NT2/D1 (cell line): Measurements from ENCODE around the gene RNU1-3.
"Not testable (repeated sequence)": the region's sequence is repeated elsewhere in the genome, so short reads cannot be mapped to it uniquely, and the experiment has no call there.

Experiments used
- DNase-seq: peaks from one replicate; pipeline ENCODE4 v3.0.0-alpha.2; 2011; ENCODE audit warnings: low read depth, low spot score
- H3K27me3 ChIP-seq: 2 replicates; pipeline ENCODE4 v1.6.0; 2011; ENCODE audit warnings: mild to moderate bottlenecking; ENCODE audit not compliant: insufficient read length, insufficient read depth
- H3K36me3 ChIP-seq: 2 replicates; pipeline ENCODE4 v1.6.1; 2011; ENCODE audit warnings: mild to moderate bottlenecking, low read length, mixed read lengths; ENCODE audit not compliant: insufficient read depth, insufficient read length
- H3K4me1 ChIP-seq: 2 replicates; pipeline ENCODE4 v1.5.1; 2011; ENCODE audit not compliant: insufficient read depth, insufficient read length
- H3K4me3 ChIP-seq: 2 replicates; pipeline ENCODE4 v1.5.1; 2011; ENCODE audit warnings: low read depth; ENCODE audit not compliant: insufficient read length
- H3K9ac ChIP-seq: 2 replicates; pipeline ENCODE4 v1.6.0; 2011; ENCODE audit warnings: low read depth; ENCODE audit not compliant: insufficient read length
- H3K9me3 ChIP-seq: 2 replicates; pipeline ENCODE4 v1.5.1; 2011; ENCODE audit warnings: mild to moderate bottlenecking, low read length; ENCODE audit not compliant: insufficient read depth
- SUZ12 ChIP-seq: IDR thresholded peaks from 2 replicates; pipeline ENCODE4 v1.6.1; 2011; ENCODE audit not compliant: insufficient read length, insufficient read depth; ENCODE audit errors: extremely low read depth
- YY1 ChIP-seq: IDR thresholded peaks from 2 replicates; pipeline ENCODE4 v1.6.1; 2011; ENCODE audit not compliant: insufficient read length, insufficient read depth
- ZNF274 ChIP-seq: IDR thresholded peaks from 2 replicates; pipeline ENCODE4 v1.6.1; 2011; ENCODE audit warnings: mild to moderate bottlenecking, low read depth, low read length

Gene RNU1-3

GRCh38 chr1:16648756-16649155 lies 18.0 kb downstream of the RNU1-3 start:
- H3K4me3 ChIP-seq, H3K9ac ChIP-seq, H3K27me3 ChIP-seq, H3K36me3 ChIP-seq, H3K4me1 ChIP-seq, DNase-seq, H3K9me3 ChIP-seq: not testable (repeated sequence)

GRCh38 chr1:16648250-16648649 lies 18.5 kb downstream of the RNU1-3 start:
- H3K4me3 ChIP-seq, H3K9ac ChIP-seq, H3K9me3 ChIP-seq, H3K27me3 ChIP-seq, H3K36me3 ChIP-seq, H3K4me1 ChIP-seq, DNase-seq: not testable (repeated sequence)

GRCh38 chr1:16647179-16648176 lies 19.3 kb downstream of the RNU1-3 start:
- H3K4me3 ChIP-seq, H3K9ac ChIP-seq, H3K36me3 ChIP-seq, H3K27me3 ChIP-seq, H3K9me3 ChIP-seq, H3K4me1 ChIP-seq, DNase-seq: not testable (repeated sequence)

GRCh38 chr1:16646716-16647115 lies 20.0 kb downstream of the RNU1-3 start:
- not testable (repeated sequence) for H3K4me1 ChIP-seq, H3K36me3 ChIP-seq, H3K27me3 ChIP-seq, DNase-seq, H3K4me3 ChIP-seq, H3K9ac ChIP-seq, H3K9me3 ChIP-seq

GRCh38 chr1:16646061-16646664 lies 20.6 kb downstream of the RNU1-3 start:
- not testable (repeated sequence) for DNase-seq, H3K4me3 ChIP-seq, H3K27me3 ChIP-seq, H3K9ac ChIP-seq, H3K9me3 ChIP-seq, H3K4me1 ChIP-seq, H3K36me3 ChIP-seq

DNA sequence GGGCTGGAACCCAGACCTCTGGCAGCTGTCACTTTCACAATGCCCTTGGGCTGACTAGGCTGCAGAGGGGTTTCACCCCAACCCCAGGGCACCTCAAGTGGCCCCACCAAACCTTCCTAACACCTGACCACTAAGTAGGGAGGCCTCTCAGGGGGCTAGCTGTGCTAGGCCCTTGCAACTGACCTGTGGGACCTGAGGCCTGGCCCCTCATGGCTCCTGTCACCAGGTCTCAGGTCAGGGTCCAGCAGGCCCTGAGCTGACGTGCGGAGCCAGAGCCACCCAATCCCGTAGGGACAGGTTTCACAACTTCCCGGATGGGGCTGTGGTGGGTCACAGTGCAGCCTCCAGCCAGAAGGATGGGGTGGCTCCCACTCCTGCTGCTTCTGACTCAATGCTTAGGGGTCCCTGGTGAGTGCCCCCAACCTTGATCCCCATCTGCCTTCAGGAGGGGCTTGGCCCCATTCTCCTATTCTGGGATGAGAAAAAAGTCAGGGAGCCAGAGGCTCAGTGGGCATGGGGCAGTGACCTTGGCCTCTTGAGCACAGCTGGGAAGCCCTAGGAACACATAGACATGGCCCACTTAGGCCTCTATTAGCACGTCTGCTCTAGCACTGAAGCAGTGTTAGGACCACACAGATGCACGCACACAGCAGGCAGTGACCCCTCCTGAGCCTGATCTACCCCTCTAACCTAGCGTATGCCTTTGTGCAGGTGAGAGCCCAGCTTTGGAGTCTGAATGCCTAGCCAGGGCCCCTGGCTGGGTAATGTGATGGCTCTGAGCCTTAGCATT lies 21.3 kb downstream of the RNU1-3 start:
- peak overlapping the region; percentile 97 for H3K4me3 ChIP-seq
- H3K9ac ChIP-seq, result peak overlapping the region; percentile 22
- DNase-seq, H3K9me3 ChIP-seq, H3K4me1 ChIP-seq, H3K27me3 ChIP-seq, H3K36me3 ChIP-seq: not testable (repeated sequence)

DNA sequence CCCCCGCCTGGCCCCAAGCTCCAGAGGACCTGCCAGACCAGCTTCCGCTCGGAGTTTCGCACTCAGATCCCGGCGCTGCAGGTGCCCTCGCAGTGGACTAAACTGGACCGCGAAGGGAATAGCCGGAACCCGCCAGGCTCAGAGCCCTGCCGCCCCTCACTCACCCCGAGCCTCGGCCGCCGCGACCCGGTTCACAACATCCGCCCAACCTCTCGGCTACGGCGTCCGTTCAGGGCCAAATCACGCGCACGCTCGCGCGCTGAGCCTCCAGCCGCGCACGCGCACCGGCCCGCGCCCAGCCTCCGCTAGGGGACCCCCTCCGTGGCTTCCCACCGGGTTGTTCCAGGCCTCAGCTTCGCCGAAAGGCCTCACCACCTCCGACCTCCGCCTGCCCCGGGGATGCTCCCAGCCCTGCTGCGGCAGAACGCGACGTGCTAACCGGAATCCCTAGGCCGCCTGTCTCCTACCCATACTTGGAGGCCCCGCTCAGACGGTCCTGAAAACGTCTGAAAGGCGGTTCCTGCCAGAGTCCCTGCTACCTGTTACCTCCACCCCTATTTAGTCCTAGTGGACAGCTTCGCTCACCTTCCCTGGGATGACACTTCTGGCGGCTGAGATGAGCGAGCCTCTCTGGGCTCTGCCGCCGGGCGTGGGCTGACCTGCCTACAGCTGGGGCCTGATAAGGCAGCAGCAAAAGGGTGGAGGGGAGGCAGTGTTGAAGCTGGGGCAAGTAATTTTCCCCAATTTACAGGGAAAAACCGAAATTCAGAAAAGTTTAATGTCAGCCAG lies 22.1 kb downstream of the RNU1-3 start:
- H3K4me1 ChIP-seq, H3K36me3 ChIP-seq: not testable (repeated sequence)
- H3K4me3 ChIP-seq, result peak overlapping the region; percentile 97

DNA sequence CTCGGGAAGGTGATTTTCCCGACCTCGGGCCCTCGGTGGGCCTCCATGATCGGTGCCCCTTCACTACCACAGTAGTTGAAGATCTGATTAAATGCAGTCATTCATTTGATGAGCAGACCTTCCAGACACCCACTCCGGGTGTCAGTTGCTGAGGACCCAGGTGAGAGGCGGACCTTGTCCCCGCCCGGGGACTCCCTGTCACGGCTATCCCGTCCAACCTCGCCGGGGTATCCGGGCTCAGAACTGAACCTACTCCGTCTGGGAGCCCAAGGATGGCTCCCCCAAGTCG lies 22.6 kb downstream of the RNU1-3 start:
- peak overlapping the region; percentile 96 for H3K9ac ChIP-seq
- no peak for TF ChIP-seq YY1
- TF ChIP-seq SUZ12, result no peak
- no peak for TF ChIP-seq ZNF274
- H3K36me3 ChIP-seq, result no peaks in the 10 kb centered on the region
- no peak for DNase-seq
- H3K4me1 ChIP-seq, result peaks cover 4% of the 10 kb centered on the region
- H3K27me3 ChIP-seq, result no peaks in the 10 kb centered on the region
- no peaks in the 10 kb centered on the region for H3K9me3 ChIP-seq
- H3K4me3 ChIP-seq, result peak overlapping the region; percentile 97

More for the DNA sequence above, 22.1 kb downstream of the RNU1-3 start:
- not testable (repeated sequence) for H3K9me3 ChIP-seq, H3K27me3 ChIP-seq
- H3K9ac ChIP-seq, result peak overlapping the region; percentile 96
- peak; percentile 87 for DNase-seq

GRCh38 chr1:16643476-16644192 lies 23.1 kb downstream of the RNU1-3 start:
- peak overlapping the region; percentile 97 for H3K4me3 ChIP-seq
- not testable (repeated sequence) for H3K9me3 ChIP-seq, H3K27me3 ChIP-seq, H3K4me1 ChIP-seq, H3K36me3 ChIP-seq, DNase-seq
- peak overlapping the region; percentile 96 for H3K9ac ChIP-seq

GRCh38 chr1:16643001-16643411 lies 23.7 kb downstream of the RNU1-3 start:
- DNase-seq, H3K36me3 ChIP-seq, H3K9me3 ChIP-seq, H3K4me3 ChIP-seq, H3K9ac ChIP-seq, H3K4me1 ChIP-seq, H3K27me3 ChIP-seq: not testable (repeated sequence)
